ENCODE data around the gene SHANK1.

DNA sequence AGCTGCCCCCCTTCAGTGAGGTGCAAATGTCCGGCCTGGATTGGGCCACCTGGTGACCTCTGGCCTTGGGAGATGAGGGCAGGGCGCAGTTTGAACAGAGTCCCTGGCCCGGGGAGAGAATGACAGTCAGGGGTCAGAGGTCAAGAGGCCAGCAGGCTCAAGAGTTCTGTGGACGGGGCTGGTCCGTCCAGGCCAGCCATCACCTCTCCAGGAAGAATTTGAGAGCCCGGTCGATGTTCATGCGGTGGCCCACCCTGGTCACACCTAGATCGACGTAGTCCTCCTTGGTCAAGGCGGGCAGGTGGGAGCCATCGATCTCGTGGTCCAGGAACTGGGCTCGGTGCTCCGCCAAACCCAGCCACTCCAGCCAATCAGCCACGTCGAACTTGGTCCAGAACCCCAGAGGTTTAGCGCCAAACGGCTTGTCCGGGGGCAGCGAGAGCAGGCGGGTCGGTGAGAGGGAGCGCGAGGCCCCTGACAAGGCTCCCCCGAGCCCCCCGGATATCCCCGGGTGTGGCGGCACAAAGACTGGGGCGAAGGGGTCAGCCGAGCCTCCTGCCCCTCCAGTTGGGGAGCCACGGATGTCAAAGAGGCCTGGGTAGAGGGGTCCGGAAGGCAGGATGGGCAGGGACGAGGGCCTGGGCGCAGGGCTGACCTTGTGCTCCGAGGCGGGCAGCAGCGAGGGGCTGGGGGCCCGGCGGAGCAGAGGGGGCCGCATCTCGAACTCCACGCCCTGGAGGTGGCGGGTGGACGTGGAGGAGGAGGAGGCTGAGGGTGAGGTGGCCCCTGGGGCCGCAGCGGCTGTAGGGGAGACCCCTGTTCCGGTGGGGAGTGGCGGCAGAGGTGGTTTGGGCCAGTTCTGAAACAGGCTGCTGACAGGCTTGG, 57.6 kb downstream of the SHANK1 start:
- no peak for TF ChIP-seq ZNF629 (tag by site-specific recombination; IDR thresholded peaks at IDR 0.05)
- TF ChIP-seq, protein P1, sequence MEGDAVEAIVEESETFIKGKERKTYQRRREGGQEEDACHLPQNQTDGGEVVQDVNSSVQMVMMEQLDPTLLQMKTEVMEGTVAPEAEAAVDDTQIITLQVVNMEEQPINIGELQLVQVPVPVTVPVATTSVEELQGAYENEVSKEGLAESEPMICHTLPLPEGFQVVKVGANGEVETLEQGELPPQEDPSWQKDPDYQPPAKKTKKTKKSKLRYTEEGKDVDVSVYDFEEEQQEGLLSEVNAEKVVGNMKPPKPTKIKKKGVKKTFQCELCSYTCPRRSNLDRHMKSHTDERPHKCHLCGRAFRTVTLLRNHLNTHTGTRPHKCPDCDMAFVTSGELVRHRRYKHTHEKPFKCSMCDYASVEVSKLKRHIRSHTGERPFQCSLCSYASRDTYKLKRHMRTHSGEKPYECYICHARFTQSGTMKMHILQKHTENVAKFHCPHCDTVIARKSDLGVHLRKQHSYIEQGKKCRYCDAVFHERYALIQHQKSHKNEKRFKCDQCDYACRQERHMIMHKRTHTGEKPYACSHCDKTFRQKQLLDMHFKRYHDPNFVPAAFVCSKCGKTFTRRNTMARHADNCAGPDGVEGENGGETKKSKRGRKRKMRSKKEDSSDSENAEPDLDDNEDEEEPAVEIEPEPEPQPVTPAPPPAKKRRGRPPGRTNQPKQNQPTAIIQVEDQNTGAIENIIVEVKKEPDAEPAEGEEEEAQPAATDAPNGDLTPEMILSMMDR (tag by site-specific recombination; IDR thresholded peaks at IDR 0.05) = no peak
- no peak for TF ChIP-seq ZNF121 (tag by site-specific recombination; IDR thresholded peaks at IDR 0.05)
- TF ChIP-seq MEIS1 (CRISPR knock-in tag; IDR thresholded peaks at IDR 0.05; ENCODE audit: borderline replicate concordance) = no peak
- TF ChIP-seq SP2 (tag by site-specific recombination; IDR thresholded peaks at IDR 0.05) = no peak
- TF ChIP-seq, protein P2, sequence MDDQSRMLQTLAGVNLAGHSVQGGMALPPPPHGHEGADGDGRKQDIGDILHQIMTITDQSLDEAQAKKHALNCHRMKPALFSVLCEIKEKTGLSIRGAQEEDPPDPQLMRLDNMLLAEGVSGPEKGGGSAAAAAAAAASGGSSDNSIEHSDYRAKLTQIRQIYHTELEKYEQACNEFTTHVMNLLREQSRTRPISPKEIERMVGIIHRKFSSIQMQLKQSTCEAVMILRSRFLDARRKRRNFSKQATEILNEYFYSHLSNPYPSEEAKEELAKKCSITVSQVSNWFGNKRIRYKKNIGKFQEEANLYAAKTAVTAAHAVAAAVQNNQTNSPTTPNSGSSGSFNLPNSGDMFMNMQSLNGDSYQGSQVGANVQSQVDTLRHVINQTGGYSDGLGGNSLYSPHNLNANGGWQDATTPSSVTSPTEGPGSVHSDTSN (CRISPR knock-in tag; IDR thresholded peaks at IDR 0.05) = no peak
- TF ChIP-seq SETDB1 (IDR thresholded peaks at IDR 0.05; ENCODE audit: insufficient read length, low read length) = no peak
- no peak for TF ChIP-seq ZNF404 (tag by site-specific recombination; IDR thresholded peaks at IDR 0.05)
